Measurements from ENCODE around the gene CHTF18. TPM values are rescaled to one million over a fixed set of nuclear protein-coding genes. Genes with fewer than 3 reads are reported as not detected.

CHTF18 gene
- total RNA-seq, 2 donors from 2014 or later: 7.5 to 14.5 TPM

- ATAC-seq (no peak), DNase-seq (no peak)
- H3K4me3 ChIP-seq: no peak overlapping the region
- peaks cover 20% of the 10 kb centered on the region for H3K4me1 ChIP-seq
- no peaks in the 10 kb centered on the region for H3K27me3 ChIP-seq
- no peaks in the 10 kb centered on the region for H3K36me3 ChIP-seq (replicated peaks in 1 of 2; ENCODE audit: insufficient read depth in 1 of 2, low read depth in 2 of 2)
- intact Hi-C loops (cut with DNase I): no loop called here
- 83 to 87% methylated on average over 2 to 17 of the region's 17 CpGs for WGBS, 2 donors
- TF ChIP-seq CTCF (IDR thresholded peaks at IDR 0.05): no peak
- TF ChIP-seq POLR2A (IDR thresholded peaks at IDR 0.05): no peak
- H3K27ac ChIP-seq: no peak overlapping the region
- no peaks in the 10 kb centered on the region for H3K9me3 ChIP-seq
These were observed 1.7 kb downstream of the CHTF18 start for GRCh38 chr16:790086-790485.

- DNase-seq (no peak), ATAC-seq (no peak)
- Histone ChIP-seq H3K4me1 (peaks cover 20% of the 10 kb centered on the region), H3K36me3 (replicated peaks in 1 of 2; ENCODE audit: insufficient read depth in 1 of 2, low read depth in 2 of 2) (no peaks in the 10 kb centered on the region), H3K4me3 (no peak overlapping the region), H3K27me3 (no peaks in the 10 kb centered on the region), H3K27ac (no peak overlapping the region), H3K9me3 (no peaks in the 10 kb centered on the region)
- TF ChIP-seq POLR2A (IDR thresholded peaks at IDR 0.05): no peak
- TF ChIP-seq CTCF (IDR thresholded peaks at IDR 0.05): no peak
- intact Hi-C loops (cut with DNase I): no loop called here
- WGBS, 2 donors: 95 to 96% methylated on average over 5 to 7 of the region's 23 CpGs
These were observed 2.7 kb downstream of the CHTF18 start for GRCh38 chr16:791131-791530.

GRCh38 chr16:792221-792995 lies 4.0 kb downstream of the CHTF18 start:
- Histone ChIP-seq H3K27ac (no peak overlapping the region), H3K27me3 (no peaks in the 10 kb centered on the region), H3K4me3 (no peak overlapping the region), H3K36me3 (replicated peaks in 1 of 2; ENCODE audit: insufficient read depth in 1 of 2, low read depth in 2 of 2) (no peaks in the 10 kb centered on the region), H3K4me1 (peaks cover 12% of the 10 kb centered on the region), H3K9me3 (no peaks in the 10 kb centered on the region)
- TF ChIP-seq CTCF (IDR thresholded peaks at IDR 0.05): no peak
- TF ChIP-seq POLR2A (IDR thresholded peaks at IDR 0.05): no peak
- 80 to 91% methylated on average over 2 to 43 of the region's 46 CpGs for WGBS, 2 donors
- no peak for DNase-seq
- intact Hi-C loops (cut with DNase I): no loop called here
- ATAC-seq: no peak

GRCh38 chr16:793414-793813 lies 5.0 kb downstream of the CHTF18 start:
- no peaks in the 10 kb centered on the region for H3K27me3 ChIP-seq
- no peak overlapping the region for H3K27ac ChIP-seq
- DNase-seq (no peak), ATAC-seq (no peak)
- intact Hi-C loops (cut with DNase I): no loop called here
- TF ChIP-seq CTCF (IDR thresholded peaks at IDR 0.05): no peak
- TF ChIP-seq POLR2A (IDR thresholded peaks at IDR 0.05): no peak
- H3K36me3 ChIP-seq (replicated peaks in 1 of 2; ENCODE audit: insufficient read depth in 1 of 2, low read depth in 2 of 2): no peaks in the 10 kb centered on the region
- H3K9me3 ChIP-seq: no peaks in the 10 kb centered on the region
- peaks cover 8% of the 10 kb centered on the region for H3K4me1 ChIP-seq
- WGBS, 2 donors: 90% methylated on average over 8 of the region's 8 CpGs; no CpG with 5 or more reads in 1 of the 2 donors
- H3K4me3 ChIP-seq: no peak overlapping the region

Data from body of pancreas (tissue), 4 donors.